NCI-H345 treated with DMSO at 0.1 percent for 48 hours (cell line): ENCODE data around the gene SLC12A7.
"Not testable (repeated sequence)": the region's sequence is repeated elsewhere in the genome, so short reads cannot be mapped to it uniquely, and the experiment has no call there.

ENCODE experiments used
- DNase-seq: peaks from one replicate; lab custom pipeline; 2025; ENCODE audit not compliant: unreplicated experiment; lab: John Stamatoyannopoulos, UW

SLC12A7 gene

DNA sequence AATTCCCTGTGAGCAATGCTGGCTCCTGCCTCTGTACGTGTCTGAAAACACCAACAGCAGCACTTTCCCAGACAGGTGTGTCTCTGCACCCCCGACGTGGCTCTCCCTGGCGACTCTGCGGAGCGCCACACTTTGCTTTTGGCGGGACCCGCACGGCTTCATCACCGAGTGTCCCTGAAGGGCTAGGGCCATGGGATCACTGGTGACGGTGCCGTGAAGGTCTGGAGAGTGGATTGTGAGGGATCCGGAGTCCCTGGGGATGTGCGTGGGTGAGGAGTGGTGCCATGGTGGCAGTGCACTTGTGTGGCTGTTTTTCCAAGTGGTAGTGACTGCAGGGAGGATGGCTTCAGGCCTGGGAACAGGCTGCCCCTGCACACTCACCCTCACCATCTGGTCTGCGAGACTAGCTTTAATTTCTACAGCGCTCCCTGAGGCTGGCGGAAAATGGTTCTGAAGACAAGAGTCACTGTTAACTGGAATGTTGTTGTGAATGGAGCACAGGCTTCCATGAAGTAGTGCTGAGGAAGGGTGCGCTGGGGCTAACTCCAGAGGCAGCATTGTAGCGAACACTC is 100.0 kb downstream of the SLC12A7 start:
- DNase-seq: no peak

DNA sequence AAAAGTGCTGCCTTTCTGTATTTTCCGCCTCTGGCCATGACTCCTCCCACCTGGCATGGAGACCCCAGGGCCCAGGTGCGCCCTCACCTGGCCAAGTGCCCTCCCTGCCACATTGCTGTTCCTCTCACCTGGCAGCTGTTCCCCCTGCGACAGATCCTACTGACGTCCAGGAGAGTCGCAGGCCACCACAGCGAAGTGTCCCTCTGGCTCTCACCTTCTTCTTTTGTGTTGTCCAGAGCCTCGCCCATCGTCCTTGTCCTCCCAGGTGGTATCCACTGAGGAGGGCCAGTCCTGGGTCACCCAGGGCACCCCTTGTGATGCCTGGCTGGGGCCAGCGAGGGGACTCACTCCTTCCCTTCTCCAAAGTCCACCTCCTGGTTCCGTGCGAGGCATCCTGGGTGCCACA is 100.6 kb downstream of the SLC12A7 start:
- DNase-seq: peak; percentile 44

GRCh38 chr5:1010641-1011046 is 101.2 kb downstream of the SLC12A7 start:
- peak; percentile 14 for DNase-seq

DNA sequence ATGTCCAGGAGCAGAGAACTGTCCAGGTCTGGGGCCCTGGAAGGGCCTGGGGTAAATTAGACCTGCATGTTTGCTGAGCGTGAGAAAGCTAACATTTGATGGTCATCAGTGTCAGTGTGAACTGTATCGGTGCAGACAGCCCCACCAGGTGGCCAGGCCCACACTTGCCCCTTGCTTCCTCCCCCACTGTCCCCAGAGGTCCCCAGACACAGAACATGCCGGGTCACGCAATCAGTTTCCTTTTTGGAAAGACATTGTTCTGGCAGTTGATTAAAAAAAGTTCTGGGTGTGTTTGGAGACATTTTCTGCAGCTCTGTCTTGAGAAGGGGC is 101.7 kb downstream of the SLC12A7 start:
- no peak for DNase-seq

- DNase-seq: no peak
Observed at GRCh38 chr5:1009359-1010180, 102.3 kb downstream of the SLC12A7 start.

GRCh38 chr5:1008451-1009358 is 103.2 kb downstream of the SLC12A7 start, which contains the start of gene NKD2:
Gene NKD2 (plus strand): TSS chr5:1008802. CDS start chr5:1009058, 256 bp downstream.
- peak; percentile 12 for DNase-seq

DNA sequence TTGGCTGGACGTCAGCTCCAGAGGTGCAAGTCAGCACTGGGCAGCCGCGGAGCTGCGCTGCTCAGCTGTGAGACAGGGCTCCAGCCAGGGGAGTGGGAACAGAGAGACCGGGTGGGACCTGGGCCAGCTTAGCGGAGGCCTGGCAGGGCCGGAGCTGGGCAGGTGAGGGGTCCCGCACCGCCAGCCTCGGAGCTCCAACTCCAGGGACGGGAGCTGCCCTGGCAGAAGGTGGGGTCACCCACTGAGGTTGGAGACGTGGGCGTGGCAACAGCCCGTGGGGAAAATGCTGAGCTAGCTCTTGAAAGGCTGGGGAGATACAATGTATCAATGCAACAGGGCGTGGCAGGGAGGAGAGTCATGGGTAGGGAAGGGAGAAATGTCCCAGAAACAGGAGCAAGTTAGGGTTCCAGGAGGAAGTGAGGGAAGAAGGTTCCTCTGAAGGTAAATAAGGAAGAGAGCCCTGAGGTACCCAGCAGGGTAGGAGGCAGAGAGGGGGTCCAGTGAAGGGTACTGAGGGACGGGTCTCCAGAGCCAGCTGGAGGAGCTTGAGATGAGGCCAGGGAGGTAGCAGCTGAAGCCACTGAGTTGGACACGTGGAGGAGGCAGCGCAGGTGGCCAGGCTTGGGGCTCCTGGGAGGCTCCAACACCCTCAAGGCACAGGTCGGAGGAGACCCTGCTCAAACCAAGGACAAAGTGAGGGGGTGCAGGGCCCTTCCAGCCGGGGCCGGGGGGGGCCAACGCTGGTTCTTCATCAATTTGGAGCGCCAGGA is 104.0 kb downstream of the SLC12A7 start:
- DNase-seq: no peak

DNA sequence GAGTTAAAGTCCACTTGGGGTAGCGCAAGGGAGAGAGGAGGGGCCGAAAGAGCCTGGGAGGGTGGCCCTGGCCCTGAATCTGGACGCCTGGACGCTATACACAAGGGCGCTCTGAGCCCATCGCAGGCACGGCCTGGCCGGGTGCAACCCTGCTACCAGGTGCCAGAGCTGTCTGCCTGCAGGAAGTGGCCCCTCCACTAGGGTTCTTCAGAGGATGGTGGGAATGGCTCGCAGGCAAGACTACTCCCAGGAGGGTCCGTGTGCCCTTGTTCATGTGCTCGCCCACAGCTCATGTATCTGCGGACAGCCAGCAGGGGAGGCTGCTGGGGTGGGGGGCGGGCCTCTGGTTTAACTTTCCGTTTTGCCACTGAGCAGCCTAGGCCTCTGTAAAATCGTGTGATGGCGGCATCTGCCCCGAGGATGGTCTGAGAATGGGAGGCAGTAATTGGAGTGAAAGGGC is 104.6 kb downstream of the SLC12A7 start:
- DNase-seq: no peak

- DNase-seq: no peak
Observed at GRCh38 chr5:1006656-1007071, 105.2 kb downstream of the SLC12A7 start.

GRCh38 chr5:1005904-1006655 is 105.8 kb downstream of the SLC12A7 start:
- no peak for DNase-seq

DNA sequence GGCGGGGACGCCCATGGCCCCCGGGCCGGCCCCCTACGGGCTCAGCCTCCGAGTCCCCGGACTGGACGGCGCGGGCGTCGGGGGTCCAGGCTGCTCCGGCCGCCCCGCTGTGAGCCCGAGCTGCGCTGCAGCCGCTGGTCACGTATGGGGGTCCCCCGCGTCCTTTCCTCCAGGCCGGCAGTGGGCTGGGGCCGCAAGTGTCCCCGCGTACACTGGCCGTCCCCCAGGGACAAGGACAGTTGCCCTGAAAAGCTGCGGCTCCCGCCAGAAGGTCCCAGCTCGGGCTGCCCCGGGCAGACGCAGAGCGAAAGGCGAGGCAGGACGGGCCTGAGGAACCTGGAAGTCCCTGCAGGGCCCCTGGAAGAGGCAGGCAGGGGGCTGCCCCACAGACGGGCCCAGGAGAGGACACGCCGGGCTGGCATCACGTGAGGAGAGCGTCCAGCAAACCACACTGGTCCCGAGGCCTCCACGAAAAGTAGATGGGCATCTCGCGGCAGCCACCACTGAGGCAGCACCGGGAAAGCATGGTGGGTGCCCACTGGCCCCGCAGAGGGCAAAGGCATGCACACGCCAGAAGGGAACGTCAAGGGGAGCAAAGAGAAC is 106.5 kb downstream of the SLC12A7 start:
- DNase-seq: no peak

- DNase-seq: no peak
Observed at GRCh38 chr5:1004461-1005248, 107.2 kb downstream of the SLC12A7 start.

- peak; percentile 70 for DNase-seq
Observed at GRCh38 chr5:1003296-1003937, 108.4 kb downstream of the SLC12A7 start.

DNA sequence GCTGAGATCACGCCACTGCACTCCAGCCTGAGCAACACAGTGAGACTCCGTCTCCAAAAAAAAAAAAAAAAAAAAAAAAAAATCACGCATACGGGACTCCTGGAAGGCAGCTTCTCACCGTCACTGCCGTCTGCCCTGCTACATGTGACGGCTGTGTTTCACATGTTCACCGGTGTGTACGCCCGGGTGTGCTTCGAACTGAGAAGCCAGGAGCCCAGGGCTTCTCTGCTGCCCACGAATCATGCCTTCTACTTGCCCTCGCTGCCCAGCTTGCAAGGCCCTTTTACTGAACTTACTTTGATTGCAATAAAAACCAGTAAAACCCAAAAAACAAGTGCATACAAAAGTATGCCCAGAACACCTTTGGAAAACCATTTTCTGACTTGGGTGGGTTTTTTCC is 109.0 kb downstream of the SLC12A7 start:
- DNase-seq: no peak

GRCh38 chr5:1002271-1002546 is 109.7 kb downstream of the SLC12A7 start:
- DNase-seq: no peak

- no peak for DNase-seq
Observed at GRCh38 chr5:1001406-1002270, 110.2 kb downstream of the SLC12A7 start.

DNA sequence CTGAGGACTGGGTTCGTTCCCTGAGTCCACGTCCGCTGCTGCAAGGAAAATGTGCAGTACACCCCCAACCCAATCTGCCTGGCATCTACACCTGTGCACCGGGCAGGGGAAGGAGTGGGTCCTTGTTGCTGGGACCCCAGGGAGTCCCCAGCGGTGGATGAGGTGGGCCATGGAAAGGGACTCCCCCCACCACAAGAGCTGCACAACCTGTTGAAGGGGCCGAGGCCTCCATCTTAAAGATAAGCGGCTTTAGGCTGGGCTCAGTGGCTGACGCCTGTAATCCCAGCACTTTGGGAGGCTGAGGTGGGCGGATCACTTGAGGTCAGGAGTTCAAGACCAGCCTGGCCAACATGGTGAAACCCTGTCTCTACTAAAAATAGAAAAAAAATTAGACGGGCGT is 111.0 kb downstream of the SLC12A7 start:
- not testable (repeated sequence) for DNase-seq
